SK-N-SH (cell line): Measurements from ENCODE around the gene TLE6. TPM values are rescaled to one million over a fixed set of nuclear protein-coding genes. Genes with fewer than 3 reads are reported as not detected.

ENCODE experiments used
- CTCF ChIA-PET: fragments of 300-600, 350-600 bp; formaldehyde crosslinking; extraction: SDS; loops from one replicate; lab custom pipeline; 2021; lab: Yijun Ruan, JAX
- POLR2A ChIA-PET: fragments of 350-600 bp; sonication (Branson Sonifier 250); formaldehyde crosslinking; extraction: SDS; loops from one replicate; lab custom pipeline; 2020; ENCODE audit warnings: antibody characterized with exemption, inconsistent platforms; lab: Yijun Ruan, JAX
- DNase-seq: peaks from one replicate; pipeline ENCODE4 v3.0.0; 2012
- H2AFZ ChIP-seq: fragments of 200-600 bp; sonication (generic); 2 replicates; pipeline ENCODE4 v1.8.1; 2016; ENCODE audit warnings: antibody characterized with exemption, mild to moderate bottlenecking, low read depth
- H3F3A ChIP-seq: fragments of 200-600 bp; sonication (generic); replicated peaks from 2 replicates; pipeline ENCODE3; 2016; ENCODE audit warnings: antibody characterized with exemption, mild to moderate bottlenecking; ENCODE audit not compliant: insufficient read depth
- H3K27ac ChIP-seq, 2 experiments: fragments of 200-500 bp in 1 of 2; fragments of 200-600 bp in 1 of 2; sonication (Bioruptor generic) in 1 of 2; sonication (generic), shearing (Covaris generic) in 1 of 2; 2 replicates each; pipeline versions ENCODE4 v1.5.1 to v1.6.1; 2014 to 2016; ENCODE audit warnings: low read depth in 2 of 2, inconsistent platforms in 1 of 2, low read length in 1 of 2, mild to moderate bottlenecking in 1 of 2, mixed read lengths in 1 of 2
- H3K27me3 ChIP-seq: fragments of 200-600 bp; sonication (generic), shearing (Covaris generic); 2 replicates; pipeline ENCODE4 v1.6.1; 2016; ENCODE audit warnings: mixed run types; ENCODE audit not compliant: insufficient read depth
- H3K36me3 ChIP-seq, 2 experiments: fragments of 200-500 bp in 1 of 2; fragments of 200-600 bp in 1 of 2; sonication (Bioruptor generic) in 1 of 2; sonication (generic) in 1 of 2; replicated peaks in 1 of 2; 2 replicates each; pipeline versions ENCODE3 to v1.5.1; 2014 to 2016; ENCODE audit warnings: low read length in 1 of 2, mild to moderate bottlenecking in 1 of 2; ENCODE audit not compliant: insufficient read depth in 2 of 2, control insufficient read depth in 1 of 2
- H3K4me1 ChIP-seq, 2 experiments: fragments of 200-500 bp in 1 of 2; fragments of 200-600 bp in 1 of 2; sonication (Bioruptor generic) in 1 of 2; sonication (generic), shearing (Covaris generic) in 1 of 2; 2 replicates each; pipeline versions ENCODE4 v1.5.1 to v1.6.1; 2014 to 2016; ENCODE audit warnings: low read depth in 1 of 2, low read length in 1 of 2, mixed run types in 1 of 2; ENCODE audit not compliant: insufficient read depth in 2 of 2, control insufficient read depth in 1 of 2
- H3K4me2 ChIP-seq: fragments of 200-600 bp; sonication (generic), shearing (Covaris generic); 2 replicates; pipeline ENCODE4 v1.6.1; 2017; ENCODE audit warnings: mixed run types
- H3K4me3 ChIP-seq, 2 experiments: fragments of 200-500 bp in 1 of 2; fragments of 200-600 bp in 1 of 2; sonication (Bioruptor generic) in 1 of 2; sonication (generic), shearing (Covaris generic) in 1 of 2; 2 replicates each; pipeline versions ENCODE4 v1.5.1 to v1.8.1; 2014 to 2016; ENCODE audit warnings: low read depth in 2 of 2, inconsistent platforms in 1 of 2, low read length in 1 of 2, mild to moderate bottlenecking in 1 of 2, mixed read lengths in 1 of 2, moderate library complexity in 1 of 2
- H3K79me2 ChIP-seq: fragments of 200-600 bp; sonication (generic); 2 replicates; pipeline ENCODE4 v1.8.1; 2017; ENCODE audit warnings: mild to moderate bottlenecking; ENCODE audit not compliant: insufficient read depth
- H3K9ac ChIP-seq: fragments of 200-600 bp; sonication (generic); 2 replicates; pipeline ENCODE4 v1.6.1; 2017; ENCODE audit warnings: mixed run types
- H3K9me2 ChIP-seq: fragments of 200-600 bp; sonication (generic); 2 replicates; pipeline ENCODE4 v1.6.1; 2017; ENCODE audit warnings: mixed run types
- H3K9me3 ChIP-seq: fragments of 200-600 bp; sonication (generic); 2 replicates; pipeline ENCODE4 v1.6.1; 2017; ENCODE audit warnings: mixed run types, mild to moderate bottlenecking, moderate library complexity
- H4K20me1 ChIP-seq: fragments of 200-600 bp; sonication (generic); 2 replicates; pipeline ENCODE4 v1.6.1; 2017; ENCODE audit warnings: mild to moderate bottlenecking, mixed run types; ENCODE audit not compliant: insufficient read depth
- CHD2 ChIP-seq: fragments of 150-350 bp; IDR thresholded peaks from 2 replicates; pipeline ENCODE4 v1.6.1; 2018; ENCODE audit warnings: low read length; ENCODE audit not compliant: partially characterized antibody
- ELF1 ChIP-seq: IDR thresholded peaks from 2 replicates; pipeline ENCODE4 v1.4.0; 2012
- EP300 ChIP-seq, 2 experiments: IDR thresholded peaks; 2 replicates each; pipeline versions ENCODE4 v1.4.0 to v1.6.1; 2012; ENCODE audit warnings: borderline replicate concordance in 1 of 2, low read depth in 1 of 2, low read length in 1 of 2
- EZH2phosphoT487 ChIP-seq: fragments of 200-600 bp; sonication (generic); IDR thresholded peaks from 2 replicates; pipeline ENCODE4 v1.6.1; 2017; ENCODE audit warnings: low read depth, mixed run types, mild to moderate bottlenecking, antibody characterized with exemption, moderate library complexity, borderline replicate concordance
- FOXJ3 ChIP-seq: sonication (generic); formaldehyde crosslinking; IDR thresholded peaks from 2 replicates; pipeline ENCODE4 v1.5.1; 2020; ENCODE audit warnings: mild to moderate bottlenecking, missing genetic modification reagents
- GABPA ChIP-seq: IDR thresholded peaks from 2 replicates; pipeline ENCODE4 v1.4.0; 2012; ENCODE audit warnings: low read depth, mild to moderate bottlenecking
- GATA2 ChIP-seq: sonication (generic); formaldehyde crosslinking; IDR thresholded peaks from 2 replicates; pipeline ENCODE4 v1.5.0; 2020; ENCODE audit warnings: mild to moderate bottlenecking, missing genetic modification reagents
- JUND ChIP-seq: IDR thresholded peaks from 2 replicates; pipeline ENCODE4 v1.4.0; 2012
- MEF2A ChIP-seq: IDR thresholded peaks from 2 replicates; pipeline ENCODE4 v1.4.0; 2012; ENCODE audit warnings: low read depth, borderline replicate concordance
- MXI1 ChIP-seq: IDR thresholded peaks from 2 replicates; pipeline ENCODE4 v1.6.1; 2012; ENCODE audit warnings: mild to moderate bottlenecking, low read depth, low read length, improper control_type of control experiment
- POLR2AphosphoS5 ChIP-seq: IDR thresholded peaks from 2 replicates; pipeline ENCODE4 v1.6.1; 2012; ENCODE audit warnings: low read depth, low read length
- RAD21 ChIP-seq: IDR thresholded peaks from 2 replicates; pipeline ENCODE4 v1.6.1; 2012; ENCODE audit warnings: mild to moderate bottlenecking, low read length
- RCOR1 ChIP-seq: fragments of 150-350 bp; IDR thresholded peaks from 2 replicates; pipeline ENCODE4 v1.6.1; 2017; ENCODE audit warnings: antibody characterized with exemption, low read length
- SIN3A ChIP-seq: IDR thresholded peaks from 2 replicates; pipeline ENCODE4 v1.6.1; 2012; ENCODE audit warnings: low read depth, mild to moderate bottlenecking, low read length, moderate library complexity, borderline replicate concordance
- SMC3 ChIP-seq: IDR thresholded peaks from 2 replicates; pipeline ENCODE4 v1.6.1; 2012; ENCODE audit warnings: low read depth, low read length, improper control_type of control experiment
- TAF1 ChIP-seq: IDR thresholded peaks from 2 replicates; pipeline ENCODE4 v1.6.1; 2012; ENCODE audit warnings: low read depth, mild to moderate bottlenecking, low read length, moderate library complexity, borderline replicate concordance
- TEAD4 ChIP-seq: IDR thresholded peaks from 2 replicates; pipeline ENCODE4 v1.4.0; 2012; ENCODE audit warnings: mild to moderate bottlenecking, borderline replicate concordance; ENCODE audit not compliant: insufficient read depth
- YY1 ChIP-seq: IDR thresholded peaks from 2 replicates; pipeline ENCODE4 v1.4.0; 2012; ENCODE audit warnings: low read depth, mild to moderate bottlenecking
- WGBS: methylation state at CpG from one replicate; pipeline ENCODE4 v1.1.6; 2017; ENCODE audit warnings: low lambda C conversion rate; 5-methylcytosine and 5-hydroxymethylcytosine counted together
- polyA plus RNA-seq, 3 experiments: library from polyadenylated mRNA; depleted of rRNA; stranded (reverse); fragments of >200 nt; gene quantifications; 2 replicates each; pipeline ENCODE4 v1.2.3, GENCODE V29; 2012
- TF ChIP-seq, protein P1 (sequence below): IDR thresholded peaks from 2 replicates; pipeline ENCODE4; 2012
- TF ChIP-seq, protein P2 (sequence below): fragments of 150-350 bp; IDR thresholded peaks from 2 replicates; pipeline ENCODE4 v1.6.1; 2016; ENCODE audit warnings: mild to moderate bottlenecking, low read depth, low read length
- TF ChIP-seq, protein P3 (sequence below): IDR thresholded peaks from 2 replicates; pipeline ENCODE4 v1.4.0; 2012; ENCODE audit warnings: low read depth

TLE6 gene
- polyA plus RNA-seq, 1 of the 3 experiments (the other 2 are of a cell fraction), result 3.3 TPM

DNA sequence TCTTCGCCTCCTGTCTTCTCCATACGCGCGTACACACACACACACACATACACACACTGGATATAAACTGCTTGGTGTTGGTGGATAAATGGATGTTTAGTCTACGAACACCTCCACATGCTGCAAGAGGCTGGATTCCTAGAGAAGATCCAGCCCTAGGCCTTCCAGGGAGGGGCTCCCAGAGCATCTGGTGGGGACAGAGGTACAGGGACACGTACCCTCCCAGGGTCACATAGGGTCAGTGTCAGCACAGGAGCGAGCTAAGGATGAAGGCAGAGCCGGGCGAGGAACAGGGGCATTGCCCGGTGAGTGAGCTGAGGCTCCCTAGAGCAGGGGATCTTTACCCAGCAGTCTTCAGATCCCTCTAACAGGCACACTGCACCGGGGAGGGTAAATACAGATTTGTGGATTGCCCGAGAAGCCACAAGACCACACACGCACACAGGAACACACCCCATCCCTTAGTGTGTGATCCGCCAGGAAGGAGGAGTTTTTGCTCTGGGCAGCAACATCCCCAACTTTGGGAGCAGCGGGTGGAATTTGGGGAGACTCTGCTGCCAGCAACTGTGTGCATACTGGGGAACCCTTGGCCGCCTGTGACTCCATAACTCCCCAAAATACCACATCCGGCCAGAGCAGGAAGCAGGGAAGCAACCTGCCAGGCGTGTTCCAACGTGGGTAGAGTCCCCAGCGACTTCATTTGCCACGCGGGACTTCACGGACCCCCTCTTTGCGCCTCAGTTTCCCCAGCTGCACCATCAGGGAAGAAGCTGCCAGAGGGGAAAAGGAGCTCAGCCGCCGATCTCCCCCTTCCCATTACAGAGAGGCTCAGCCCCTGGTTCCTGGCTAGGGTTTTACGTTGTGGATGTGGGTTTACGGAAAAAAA is 57.5 kb downstream of the TLE6 start:
- WGBS, result 14% methylated on average over 26 of the region's 28 CpGs
- H4K20me1 ChIP-seq, result no peaks in the 10 kb centered on the region
- peak overlapping the region; percentile 99 for H3K4me2 ChIP-seq
- H3F3A ChIP-seq, result peaks cover 13% of the 10 kb centered on the region
- peak overlapping the region; percentile 50 for H3K9ac ChIP-seq
- H3K36me3 ChIP-seq, result no peaks in the 10 kb centered on the region
- H3K27me3 ChIP-seq, result peaks cover 39% of the 10 kb centered on the region
- no peak for DNase-seq
- peaks cover 0 to 14% of the 10 kb centered on the region in 2 experiments; a peak in 1 of 4 replicates for H3K4me1 ChIP-seq
- no peaks in the 10 kb centered on the region for H3K79me2 ChIP-seq
- peak overlapping the region; percentile 90 for H2AFZ ChIP-seq
- H3K9me2 ChIP-seq, result no peaks in the 10 kb centered on the region
- H3K27ac ChIP-seq, result peak overlapping the region in 1 of 2 experiments; percentile 18; a peak in 1 of 4 replicates
- peak overlapping the region; percentile 49 to 69 for H3K4me3 ChIP-seq
- ChIA-PET POLR2A (interaction anchor here (0.5 to 3.4 kb wide), 8 partner anchors 10 to 66 kb away, joined by 3 to 21 read pairs (median 5); no protein-coding TSS in a partner anchor), CTCF (interaction anchor here (0.7 to 3.5 kb wide), 16 partner anchors 19 to 148 kb away, joined by 3 to 20 read pairs (median 6); partner anchors contain the start of genes TLE5 and TLE6)
- TF ChIP-seq MXI1, result 0 out of 2 replicates have a peak, but pooled peaks have one; percentile 21
- TF ChIP-seq, protein P1, sequence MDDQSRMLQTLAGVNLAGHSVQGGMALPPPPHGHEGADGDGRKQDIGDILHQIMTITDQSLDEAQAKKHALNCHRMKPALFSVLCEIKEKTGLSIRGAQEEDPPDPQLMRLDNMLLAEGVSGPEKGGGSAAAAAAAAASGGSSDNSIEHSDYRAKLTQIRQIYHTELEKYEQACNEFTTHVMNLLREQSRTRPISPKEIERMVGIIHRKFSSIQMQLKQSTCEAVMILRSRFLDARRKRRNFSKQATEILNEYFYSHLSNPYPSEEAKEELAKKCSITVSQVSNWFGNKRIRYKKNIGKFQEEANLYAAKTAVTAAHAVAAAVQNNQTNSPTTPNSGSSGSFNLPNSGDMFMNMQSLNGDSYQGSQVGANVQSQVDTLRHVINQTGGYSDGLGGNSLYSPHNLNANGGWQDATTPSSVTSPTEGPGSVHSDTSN, result no peak
- TF ChIP-seq GABPA, result peak; percentile 54; the same call in 1 of the 2 replicates
- TF ChIP-seq RAD21, result 0 out of 2 replicates have a peak, but pooled peaks have one; percentile 6
- no peak for TF ChIP-seq CHD2
- no peak for TF ChIP-seq GATA2
- 0 out of 2 replicates have a peak, but pooled peaks have one; percentile 23 for TF ChIP-seq ELF1
- H3K9me3 ChIP-seq, result no peaks in the 10 kb centered on the region

DNA sequence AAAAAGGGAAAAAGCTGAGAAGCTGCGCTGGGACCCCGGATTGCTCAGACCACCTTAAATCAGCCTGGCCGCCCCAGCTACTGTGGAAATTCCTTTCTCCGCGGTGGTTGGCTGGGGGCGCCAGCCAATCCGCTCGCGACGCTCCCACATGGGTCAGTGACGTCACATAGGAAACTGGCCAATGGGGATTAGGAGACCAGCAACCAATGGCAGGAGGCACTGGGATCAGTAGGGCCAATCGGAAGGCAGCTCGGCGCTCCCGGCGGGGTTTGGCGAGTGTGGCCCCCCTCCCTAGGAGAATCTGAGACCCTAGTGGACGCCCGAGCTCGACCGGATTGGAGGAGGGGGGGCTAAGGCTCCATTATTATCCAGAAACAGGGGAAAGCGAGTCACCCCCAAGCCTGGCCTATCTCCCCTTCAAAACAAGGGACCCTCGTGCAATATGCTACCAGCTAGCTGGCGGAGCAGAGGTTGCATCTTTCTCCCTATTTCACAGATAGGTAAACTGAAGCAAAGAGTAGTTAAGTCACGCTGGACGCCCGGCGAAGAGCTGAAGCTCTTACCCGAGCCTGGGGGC is 58.3 kb downstream of the TLE6 start:
- 1% methylated on average over 18 of the region's 29 CpGs for WGBS
- H2AFZ ChIP-seq, result peak overlapping the region; percentile 98
- H3K4me1 ChIP-seq, result peaks cover 0 to 14% of the 10 kb centered on the region in 2 experiments; a peak in 1 of 4 replicates
- H3F3A ChIP-seq, result peaks cover 9% of the 10 kb centered on the region
- DNase-seq, result peak; percentile 98
- H3K27ac ChIP-seq, result peak overlapping the region; percentile 74 to 83
- H3K36me3 ChIP-seq, result no peaks in the 10 kb centered on the region
- H4K20me1 ChIP-seq, result no peaks in the 10 kb centered on the region
- H3K27me3 ChIP-seq, result peaks cover 31% of the 10 kb centered on the region
- H3K9me3 ChIP-seq, result no peaks in the 10 kb centered on the region
- peak overlapping the region; percentile 99 for H3K4me2 ChIP-seq
- no peaks in the 10 kb centered on the region for H3K9me2 ChIP-seq
- CTCF ChIA-PET, result interaction anchor here (0.7 to 3.5 kb wide), 19 partner anchors 8 to 148 kb away, joined by 3 to 20 read pairs (median 6); partner anchors contain the start of genes TLE5 and TLE6
- peak overlapping the region; percentile 49 to 69 for H3K4me3 ChIP-seq
- peak overlapping the region; percentile 54 for H3K9ac ChIP-seq
- POLR2A ChIA-PET, result interaction anchor here (0.5 to 3.4 kb wide), 11 partner anchors 11 to 151 kb away, joined by 3 to 21 read pairs (median 4); no protein-coding TSS in a partner anchor
- no peaks in the 10 kb centered on the region for H3K79me2 ChIP-seq
- TF ChIP-seq, protein P1, result no peak; the same call in 1 of the 2 replicates
- TF ChIP-seq EZH2phosphoT487 (no peak), MEF2A (no peak), RAD21 (no peak), RCOR1 (no peak; the same call in 1 of the 2 replicates), GATA2 (no peak), POLR2AphosphoS5 (peak; percentile 37; the same call in 1 of the 2 replicates), TAF1 (no peak), JUND (no peak), SIN3A (no peak), EP300 (IDR thresholded peaks at IDR 0.05; ENCODE audit: borderline replicate concordance in 1 of 2, low read depth in 1 of 2, low read length in 1 of 2) (peak; percentile 22 to 25; a peak in 1 of 4 replicates), TEAD4 (no peak), SMC3 (no peak), CHD2 (peak; percentile 64), FOXJ3 (CRISPR knock-in tag) (no peak), MXI1 (0 out of 2 replicates have a peak, but pooled peaks have one; percentile 5), YY1 (no peak)
- TF ChIP-seq, protein P2, sequence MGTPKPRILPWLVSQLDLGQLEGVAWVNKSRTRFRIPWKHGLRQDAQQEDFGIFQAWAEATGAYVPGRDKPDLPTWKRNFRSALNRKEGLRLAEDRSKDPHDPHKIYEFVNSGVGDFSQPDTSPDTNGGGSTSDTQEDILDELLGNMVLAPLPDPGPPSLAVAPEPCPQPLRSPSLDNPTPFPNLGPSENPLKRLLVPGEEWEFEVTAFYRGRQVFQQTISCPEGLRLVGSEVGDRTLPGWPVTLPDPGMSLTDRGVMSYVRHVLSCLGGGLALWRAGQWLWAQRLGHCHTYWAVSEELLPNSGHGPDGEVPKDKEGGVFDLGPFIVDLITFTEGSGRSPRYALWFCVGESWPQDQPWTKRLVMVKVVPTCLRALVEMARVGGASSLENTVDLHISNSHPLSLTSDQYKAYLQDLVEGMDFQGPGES, result peak; percentile 64
- TF ChIP-seq, protein P3, sequence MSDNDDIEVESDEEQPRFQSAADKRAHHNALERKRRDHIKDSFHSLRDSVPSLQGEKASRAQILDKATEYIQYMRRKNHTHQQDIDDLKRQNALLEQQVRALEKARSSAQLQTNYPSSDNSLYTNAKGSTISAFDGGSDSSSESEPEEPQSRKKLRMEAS, result no peak
